ENCODE measurements around the gene SIRT7. TPM values are rescaled to one million over a fixed set of nuclear protein-coding genes. Genes with fewer than 3 reads are reported as not detected.
A peak's percentile ranks its signal among the peaks of the same experiment; 100 is the strongest.

The SIRT7 gene
- total RNA-seq, 1 donor from 2014 or later: 30.4 TPM

- DNase-seq (ENCODE audit: low spot score): no peak
Measured at GRCh38 chr17:81932333-81932983, 14.5 kb upstream of the SIRT7 start.

- no peak for DNase-seq (ENCODE audit: low spot score)
Measured at GRCh38 chr17:81931557-81932332, 13.8 kb upstream of the SIRT7 start.

- no peak for DNase-seq (ENCODE audit: low spot score)
Measured at GRCh38 chr17:81931189-81931556, 13.2 kb upstream of the SIRT7 start.

GRCh38 chr17:81930142-81931125, 12.5 kb upstream of the SIRT7 start:
- no peak for DNase-seq (ENCODE audit: low spot score)

- no peak for DNase-seq (ENCODE audit: low spot score)
Measured at GRCh38 chr17:81929253-81930141, 11.5 kb upstream of the SIRT7 start.

- no peak for DNase-seq (ENCODE audit: low spot score)
Measured at GRCh38 chr17:81928544-81929252, 10.7 kb upstream of the SIRT7 start.

- peak; percentile 91 for DNase-seq (ENCODE audit: low spot score)
Measured at GRCh38 chr17:81927653-81928543, 9.9 kb upstream of the SIRT7 start, which contains the start of gene MAFG. MAFG (minus strand) TSS chr17:81927735; CDS start chr17:81923185, 4,550 bp downstream.

- no peak for DNase-seq (ENCODE audit: low spot score)
Measured at GRCh38 chr17:81927152-81927652, 9.2 kb upstream of the SIRT7 start.

- DNase-seq (ENCODE audit: low spot score): peak; percentile 80
Measured at GRCh38 chr17:81926451-81927151, 8.6 kb upstream of the SIRT7 start.

GRCh38 chr17:81925860-81926450, 8.0 kb upstream of the SIRT7 start:
- DNase-seq (ENCODE audit: low spot score): no peak

- no peak for DNase-seq (ENCODE audit: low spot score)
Measured at GRCh38 chr17:81924557-81925532, 6.9 kb upstream of the SIRT7 start.

- peak; percentile 77 for DNase-seq (ENCODE audit: low spot score)
Measured at GRCh38 chr17:81923302-81924260, 5.6 kb upstream of the SIRT7 start.

GRCh38 chr17:81922566-81923301, 4.8 kb upstream of the SIRT7 start:
- no peak for DNase-seq (ENCODE audit: low spot score)

- no peak for DNase-seq (ENCODE audit: low spot score)
Measured at GRCh38 chr17:81921996-81922565, 4.1 kb upstream of the SIRT7 start.

- DNase-seq (ENCODE audit: low spot score): no peak
Measured at GRCh38 chr17:81921537-81921862, 3.5 kb upstream of the SIRT7 start.
